ENCODE measurements around the gene CYP27C1. TPM values are rescaled to one million over a fixed set of nuclear protein-coding genes. Genes with fewer than 3 reads are reported as not detected.
"Not testable (repeated sequence)": the region's sequence is repeated elsewhere in the genome, so short reads cannot be mapped to it uniquely, and the experiment has no call there.

The CYP27C1 gene
- total and polyA plus RNA-seq, 9 of the 15 experiments (the other 6 are each of a cell fraction or from before 2014, with no cell fraction given): not detected

DNA sequence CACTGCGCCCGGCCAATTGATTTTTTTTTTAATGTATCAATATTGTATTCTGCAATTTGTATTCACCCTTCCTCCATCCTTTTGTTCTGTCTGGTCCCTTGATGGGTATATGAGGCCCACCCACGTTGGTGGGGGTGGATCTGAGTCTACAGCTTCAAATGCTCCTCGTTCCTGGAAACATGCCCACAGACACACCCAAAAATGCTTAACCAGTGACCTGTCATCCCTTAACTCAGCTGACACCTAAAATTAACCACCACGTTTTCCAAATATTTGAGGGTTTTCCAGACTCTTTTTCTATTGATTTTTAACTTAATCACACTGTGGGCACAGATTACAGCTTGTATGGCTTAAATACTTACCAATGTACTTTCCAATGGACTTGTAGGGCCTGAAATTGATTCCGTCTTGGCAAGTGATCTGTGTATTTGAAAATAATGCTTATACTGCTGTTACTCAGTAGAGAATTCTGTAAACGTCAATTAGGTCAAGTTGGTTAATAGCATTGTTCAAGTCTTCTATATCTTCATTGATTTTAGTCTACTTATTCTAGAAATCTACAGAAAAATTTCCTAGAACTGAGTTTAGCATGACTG, 34.4 kb upstream of the CYP27C1 start:
- no peak for ATAC-seq
- H3K9ac ChIP-seq (ENCODE audit: insufficient read depth in 1 of 2, low read depth in 2 of 2, low read length in 2 of 2): no peak overlapping the region
- peaks cover 22% of the 10 kb centered on the region; the same call in 2 of the 3 replicates for H3K36me3 ChIP-seq (ENCODE audit: control insufficient read depth, insufficient read depth, low read length)
- WGBS (ENCODE audit: insufficient coverage, low coverage, missing lambda C conversion rate): 39% methylated on average over 7 of the region's 7 CpGs
- BruUV-seq (replicated peaks): no TSS peak
- no peaks in the 10 kb centered on the region for H3K4me1 ChIP-seq (replicated peaks in 1 of 2; ENCODE audit: control insufficient read depth in 2 of 2, insufficient read depth in 2 of 2, low read length in 2 of 2)
- CTCF ChIA-PET (ENCODE audit: low intra/inter-chr PET ratio): no interaction called here
- TF ChIP-seq, protein P1, sequence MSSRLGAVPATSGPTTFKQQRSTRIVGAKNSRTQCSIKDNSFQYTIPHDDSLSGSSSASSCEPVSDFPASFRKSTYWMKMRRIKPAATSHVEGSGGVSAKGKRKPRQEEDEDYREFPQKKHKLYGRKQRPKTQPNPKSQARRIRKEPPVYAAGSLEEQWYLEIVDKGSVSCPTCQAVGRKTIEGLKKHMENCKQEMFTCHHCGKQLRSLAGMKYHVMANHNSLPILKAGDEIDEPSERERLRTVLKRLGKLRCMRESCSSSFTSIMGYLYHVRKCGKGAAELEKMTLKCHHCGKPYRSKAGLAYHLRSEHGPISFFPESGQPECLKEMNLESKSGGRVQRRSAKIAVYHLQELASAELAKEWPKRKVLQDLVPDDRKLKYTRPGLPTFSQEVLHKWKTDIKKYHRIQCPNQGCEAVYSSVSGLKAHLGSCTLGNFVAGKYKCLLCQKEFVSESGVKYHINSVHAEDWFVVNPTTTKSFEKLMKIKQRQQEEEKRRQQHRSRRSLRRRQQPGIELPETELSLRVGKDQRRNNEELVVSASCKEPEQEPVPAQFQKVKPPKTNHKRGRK (tag; IDR thresholded peaks at IDR 0.05): no peak
- TF ChIP-seq, protein P2, sequence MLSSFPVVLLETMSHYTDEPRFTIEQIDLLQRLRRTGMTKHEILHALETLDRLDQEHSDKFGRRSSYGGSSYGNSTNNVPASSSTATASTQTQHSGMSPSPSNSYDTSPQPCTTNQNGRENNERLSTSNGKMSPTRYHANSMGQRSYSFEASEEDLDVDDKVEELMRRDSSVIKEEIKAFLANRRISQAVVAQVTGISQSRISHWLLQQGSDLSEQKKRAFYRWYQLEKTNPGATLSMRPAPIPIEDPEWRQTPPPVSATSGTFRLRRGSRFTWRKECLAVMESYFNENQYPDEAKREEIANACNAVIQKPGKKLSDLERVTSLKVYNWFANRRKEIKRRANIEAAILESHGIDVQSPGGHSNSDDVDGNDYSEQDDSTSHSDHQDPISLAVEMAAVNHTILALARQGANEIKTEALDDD (IDR thresholded peaks at IDR 0.05): 0 out of 2 replicates have a peak, but pooled peaks have one; percentile 19
- no peak overlapping the region for H3K27ac ChIP-seq (ENCODE audit: extremely low read depth, low read depth, low read length)
- intact Hi-C loops (cut with micrococcal nuclease): no loop called here
- no peak overlapping the region for H3K4me2 ChIP-seq (ENCODE audit: insufficient read depth, low read length)
- POLR2A ChIA-PET: interaction anchor here (0.6 kb wide), 2 partner anchors 31 to 233 kb away, joined by 3 read pairs; no protein-coding TSS in a partner anchor
- DNase-seq (ENCODE audit: extremely low read depth in 1 of 4, low spot score in 3 of 4): peak in 1 of 4 experiments; percentile 15
- no peaks in the 10 kb centered on the region for H3K9me3 ChIP-seq (replicated peaks; ENCODE audit: control insufficient read depth, insufficient read depth, low read depth, low read length)
- no peaks in the 10 kb centered on the region for H3K9me1 ChIP-seq (ENCODE audit: control insufficient read depth, insufficient read depth, low read length)
- no peak overlapping the region for H3K4me3 ChIP-seq
- H3K27me3 ChIP-seq (ENCODE audit: control insufficient read depth in 2 of 2, insufficient read depth in 2 of 2, low read length in 2 of 2): no peaks in the 10 kb centered on the region; a peak in 1 of 5 replicates
- H2AFZ ChIP-seq (ENCODE audit: low read depth, low read length): no peak overlapping the region
- FAIRE-seq: no peak
- H3K79me2 ChIP-seq (ENCODE audit: control insufficient read depth, insufficient read depth, low read length): no peaks in the 10 kb centered on the region
- no peaks in the 10 kb centered on the region for H4K20me1 ChIP-seq (replicated peaks; ENCODE audit: control insufficient read depth, insufficient read depth, low read length)
- in situ Hi-C loops (cut with MboI): no loop called here

DNA sequence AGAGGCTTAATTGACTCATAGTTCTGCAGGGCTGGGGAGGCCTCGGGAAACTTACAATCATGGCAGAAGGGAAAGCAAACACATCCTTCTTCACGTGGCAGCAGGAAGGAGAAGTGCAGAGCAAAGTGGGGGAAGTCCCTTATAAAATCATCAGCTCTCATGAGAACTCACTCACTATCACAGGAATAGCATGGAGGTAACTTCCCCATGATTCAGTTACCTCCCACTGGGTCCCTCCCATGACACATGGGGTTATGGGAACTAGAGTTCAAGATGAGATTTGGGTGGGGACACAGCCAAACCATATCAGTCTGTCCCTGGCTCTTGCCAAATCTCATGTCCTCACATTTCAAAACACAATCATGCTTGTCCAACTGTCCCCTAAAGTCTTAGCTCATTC, 21.1 kb upstream of the CYP27C1 start:
- H3K4me1 ChIP-seq (replicated peaks in 1 of 2; ENCODE audit: control insufficient read depth in 2 of 2, insufficient read depth in 2 of 2, low read length in 2 of 2); H3K9me1 ChIP-seq (ENCODE audit: control insufficient read depth, insufficient read depth, low read length); in situ Hi-C loops (cut with MboI); H3K9me3 ChIP-seq (replicated peaks; ENCODE audit: control insufficient read depth, insufficient read depth, low read depth, low read length); FAIRE-seq; H3K4me2 ChIP-seq (ENCODE audit: insufficient read depth, low read length); DNase-seq (ENCODE audit: extremely low read depth in 1 of 4, low spot score in 3 of 4); H3K27ac ChIP-seq (ENCODE audit: extremely low read depth, low read depth, low read length); intact Hi-C loops (cut with micrococcal nuclease); CTCF ChIA-PET (ENCODE audit: low intra/inter-chr PET ratio); H3K79me2 ChIP-seq (ENCODE audit: control insufficient read depth, insufficient read depth, low read length); BruUV-seq (replicated peaks); H3K27me3 ChIP-seq (ENCODE audit: control insufficient read depth in 2 of 2, insufficient read depth in 2 of 2, low read length in 2 of 2); ATAC-seq; POLR2A ChIA-PET; H4K20me1 ChIP-seq (replicated peaks; ENCODE audit: control insufficient read depth, insufficient read depth, low read length); H3K9ac ChIP-seq (ENCODE audit: insufficient read depth in 1 of 2, low read depth in 2 of 2, low read length in 2 of 2); H2AFZ ChIP-seq (ENCODE audit: low read depth, low read length); H3K4me3 ChIP-seq; H3K36me3 ChIP-seq (ENCODE audit: control insufficient read depth, insufficient read depth, low read length): not testable (repeated sequence)
- 0% methylated on average over 2 of the region's 2 CpGs for WGBS (ENCODE audit: insufficient coverage, low coverage, missing lambda C conversion rate)
